HG03025 (cell line): ENCODE measurements around the gene ELK4.

Experiments
- ATAC-seq: cut with Tn5 transposase; IDR thresholded peaks from one replicate; pipeline ENCODE4 v1.9.1; 2021; ENCODE audit warnings: mild to moderate bottlenecking, moderate library complexity; ENCODE audit not compliant: unreplicated experiment, low FRiP score

ELK4 gene

GRCh38 chr1:205584732-205585131 is 47.1 kb downstream of the ELK4 start:
- no peak for ATAC-seq

- ATAC-seq = no peak
Measured at GRCh38 chr1:205583461-205584130, 48.2 kb downstream of the ELK4 start.

- no peak for ATAC-seq
Measured at GRCh38 chr1:205582471-205583291, 49.1 kb downstream of the ELK4 start.

- no peak for ATAC-seq
Measured at GRCh38 chr1:205582046-205582445, 49.8 kb downstream of the ELK4 start.

- no peak for ATAC-seq
Measured at GRCh38 chr1:205581321-205581980, 50.4 kb downstream of the ELK4 start.

GRCh38 chr1:205580923-205581180 is 51.0 kb downstream of the ELK4 start:
- no peak for ATAC-seq

- no peak for ATAC-seq
Measured at GRCh38 chr1:205580140-205580922, 51.5 kb downstream of the ELK4 start.

- no peak for ATAC-seq
Measured at GRCh38 chr1:205579711-205580110, 52.1 kb downstream of the ELK4 start.

GRCh38 chr1:205578780-205579571 is 52.8 kb downstream of the ELK4 start:
- no peak for ATAC-seq

GRCh38 chr1:205577874-205578658 is 53.7 kb downstream of the ELK4 start:
- no peak for ATAC-seq

GRCh38 chr1:205576805-205577761 is 54.7 kb downstream of the ELK4 start:
- no peak for ATAC-seq

GRCh38 chr1:205576011-205576410 is 55.8 kb downstream of the ELK4 start:
- ATAC-seq = no peak

- ATAC-seq = no peak
Measured at GRCh38 chr1:205575294-205575885, 56.4 kb downstream of the ELK4 start.

GRCh38 chr1:205572421-205572820 is 59.4 kb downstream of the ELK4 start:
- no peak for ATAC-seq

GRCh38 chr1:205571747-205572146 is 60.1 kb downstream of the ELK4 start:
- ATAC-seq = no peak

- ATAC-seq = no peak
Measured at GRCh38 chr1:205570796-205571537, 60.8 kb downstream of the ELK4 start.

- no peak for ATAC-seq
Measured at GRCh38 chr1:205570173-205570501, 61.7 kb downstream of the ELK4 start.
